Adrenal gland (tissue), 12 donors: ENCODE data around the gene RASA4B. TPM values are rescaled to one million over a fixed set of nuclear protein-coding genes. Genes with fewer than 3 reads are reported as not detected.
"Not testable (repeated sequence)": the region's sequence is repeated elsewhere in the genome, so short reads cannot be mapped to it uniquely, and the experiment has no call there.

Experiments used
- DNase-seq, 7 donors: peaks; one replicate each; pipeline ENCODE4 v3.0.0-alpha.2; 2019 to 2020
- H3K27ac ChIP-seq, 5 donors: fragments of 200-600 bp; sonication (generic) in 4 of 5; 1 replicate in 3 of 5; 2 replicates in 2 of 5; pipeline versions ENCODE4 v1.5.1 to v1.8.0; 2016 to 2020; ENCODE audit warnings: mild to moderate bottlenecking in 1 of 5
- H3K27me3 ChIP-seq: fragments of 200-600 bp; 2 replicates; pipeline ENCODE4 v1.8.0; 2021
- H3K36me3 ChIP-seq, 2 donors: fragments of 200-600 bp; replicated peaks in 1 of 2; 1 replicate in 1 of 2; 2 replicates in 1 of 2; pipeline versions ENCODE4 v1.5.1 to v1.8.0; 2018 to 2022
- H3K4me1 ChIP-seq, 2 donors: fragments of 200-600 bp; replicated peaks in 1 of 2; 1 replicate in 1 of 2; 2 replicates in 1 of 2; pipeline versions ENCODE4 v1.5.1 to v1.8.0; 2018 to 2021
- H3K4me3 ChIP-seq, 4 donors: fragments of 200-600 bp; sonication (generic) in 3 of 4; one replicate each; pipeline ENCODE4 v1.5.1; 2016 to 2018
- H3K9me3 ChIP-seq, 3 donors: fragments of 200-600 bp; sonication (generic) in 1 of 3; replicated peaks in 1 of 3; 1 replicate in 2 of 3; 2 replicates in 1 of 3; pipeline versions ENCODE4 v1.5.1 to v1.8.0; 2016 to 2021
- WGBS, 4 donors: extraction: QIAGEN DNeasy Blood & Tissue Kit in 2 of 4; methylation state at CpG; one replicate each; pipeline versions ENCODE4 v1.1.5 to v1.1.7; 2013 to 2017; 5-methylcytosine and 5-hydroxymethylcytosine counted together
- intact Hi-C, 2 donors: fragments of 100-400 bp; cut with DNase I; formaldehyde crosslinking; loops; one replicate each; pipeline versions ENCODE4 v1.14.1 to v1.15.0; 2022 to 2023
- polyA plus RNA-seq, 3 donors: library from polyadenylated mRNA; stranded (reverse); fragments of 200-250 nt in 2 of 3; fragments of 350-450 nt in 1 of 3; fragmentation: Illumina TruSeq in 1 of 3; extraction: RNeasy Lipid Tissue Mini Kit (QIAGEN cat#74804) in 1 of 3; gene quantifications; one replicate each; pipeline ENCODE4 v1.2.3, GENCODE V29; 2013 to 2014
- total RNA-seq, 9 donors: library from RNA; depleted of rRNA in 4 of 9; stranded (reverse); fragments of >200 nt in 4 of 9; fragments of 120-200 nt in 1 of 9; fragmentation: NEBNext Ultra II Directional in 1 of 9; extraction: Animal tissue kit (Norgen Biotek cat#: 25700) in 1 of 9; gene quantifications; one replicate each; pipeline versions ENCODE4 v1.1.0 to v1.2.4, GENCODE V29; 2013 to 2023
- donor health status: healthy with polysubstance abuse.
- donor health status: Bipolar disorder and iron deficiency.
- donor health status: DM: yes; HTN: yes; CAD: no.
- donor health status: DM: no; HTN: no; CAD: no.
- donor health status: DM: no; HTN: no; CAD: no.
- donor health status: DM: yes; HTN: yes; CAD: no.

Gene RASA4B
- total and polyA plus RNA-seq, 12 donors, result 1.9 to 150 (median 24.6) TPM

GRCh38 chr7:102535062-102535615 lies 17.6 kb upstream of the RASA4B start:
- intact Hi-C loops, H3K27me3 ChIP-seq, H3K9me3 ChIP-seq, H3K4me3 ChIP-seq, H3K36me3 ChIP-seq, DNase-seq, H3K4me1 ChIP-seq, H3K27ac ChIP-seq: not testable (repeated sequence)
- 51 to 100% (median 74%) methylated on average over 1 to 2 of the region's 8 CpGs for WGBS, 4 donors

GRCh38 chr7:102532127-102532526 lies 14.6 kb upstream of the RASA4B start:
- WGBS, 4 donors, result 84 to 100% (median 87%) methylated on average over 2 of the region's 2 CpGs
- H3K4me1 ChIP-seq, DNase-seq, H3K27ac ChIP-seq, H3K4me3 ChIP-seq, H3K36me3 ChIP-seq, intact Hi-C loops, H3K27me3 ChIP-seq, H3K9me3 ChIP-seq: not testable (repeated sequence)

- H3K36me3 ChIP-seq, H3K9me3 ChIP-seq, H3K27ac ChIP-seq, intact Hi-C loops, H3K4me3 ChIP-seq, H3K4me1 ChIP-seq, H3K27me3 ChIP-seq: not testable (repeated sequence)
- WGBS, 4 donors, result no CpG with 5 or more reads among the region's 7 CpGs
- peak in 6 of 7 donors; percentile 29 to 69 (median 49) for DNase-seq
Observed at GRCh38 chr7:102531583-102531982, 14.0 kb upstream of the RASA4B start.

GRCh38 chr7:102527822-102528793 lies 10.5 kb upstream of the RASA4B start:
- H3K27me3 ChIP-seq, H3K9me3 ChIP-seq, H3K4me3 ChIP-seq, H3K4me1 ChIP-seq, H3K36me3 ChIP-seq, H3K27ac ChIP-seq, intact Hi-C loops: not testable (repeated sequence)
- 67 to 89% (median 87%) methylated on average over 1 to 3 of the region's 13 CpGs; no CpG with 5 or more reads in 1 of the 4 donors for WGBS, 4 donors
- DNase-seq, result peak in 1 of 7 donors; percentile 2

GRCh38 chr7:102527182-102527581 lies 9.6 kb upstream of the RASA4B start:
- H3K36me3 ChIP-seq, H3K27ac ChIP-seq, intact Hi-C loops, DNase-seq, H3K27me3 ChIP-seq, H3K9me3 ChIP-seq, H3K4me1 ChIP-seq, H3K4me3 ChIP-seq: not testable (repeated sequence)
- WGBS, 4 donors, result 76 to 100% (median 90%) methylated on average over 1 of the region's 8 CpGs

- H3K27ac ChIP-seq, intact Hi-C loops: not testable (repeated sequence)
- peak in 4 of 7 donors; percentile 5 to 20 (median 12) for DNase-seq
Observed at GRCh38 chr7:102524803-102525202, 7.2 kb upstream of the RASA4B start.

GRCh38 chr7:102520797-102521196 lies 3.2 kb upstream of the RASA4B start:
- H3K4me3 ChIP-seq, H3K4me1 ChIP-seq, H3K9me3 ChIP-seq, DNase-seq, H3K27ac ChIP-seq, intact Hi-C loops, H3K36me3 ChIP-seq, H3K27me3 ChIP-seq: not testable (repeated sequence)
- WGBS, 4 donors, result 67 to 89% (median 86%) methylated on average over 3 to 4 of the region's 5 CpGs; no CpG with 5 or more reads in 1 of the 4 donors

More at GRCh38 chr7:102524803-102525202, 7.2 kb upstream of the RASA4B start:
- not testable (repeated sequence) for H3K4me1 ChIP-seq, H3K9me3 ChIP-seq, H3K27me3 ChIP-seq, H3K36me3 ChIP-seq, H3K4me3 ChIP-seq
- 33 to 55% (median 40%) methylated on average over 1 of the region's 2 CpGs; no CpG with 5 or more reads in 1 of the 4 donors for WGBS, 4 donors

GRCh38 chr7:102516951-102517350 lies 626 bp downstream of the RASA4B start:
- H3K27me3 ChIP-seq, H3K36me3 ChIP-seq, H3K27ac ChIP-seq, intact Hi-C loops, H3K4me1 ChIP-seq, DNase-seq, H3K4me3 ChIP-seq, H3K9me3 ChIP-seq: not testable (repeated sequence)
- no CpG with 5 or more reads among the region's 10 CpGs for WGBS, 4 donors

GRCh38 chr7:102515889-102516288 lies 1.7 kb downstream of the RASA4B start:
- H3K9me3 ChIP-seq, H3K4me1 ChIP-seq, H3K4me3 ChIP-seq, H3K27me3 ChIP-seq, H3K27ac ChIP-seq, DNase-seq, intact Hi-C loops, H3K36me3 ChIP-seq: not testable (repeated sequence)
- WGBS, 4 donors, result no CpG with 5 or more reads among the region's 3 CpGs

GRCh38 chr7:102514881-102515721 lies 2.5 kb downstream of the RASA4B start:
- H3K27ac ChIP-seq, H3K36me3 ChIP-seq, H3K4me1 ChIP-seq, H3K4me3 ChIP-seq, H3K27me3 ChIP-seq, H3K9me3 ChIP-seq, intact Hi-C loops: not testable (repeated sequence)
- DNase-seq, result peak in 1 of 7 donors; percentile 11
- 18 to 38% (median 27%) methylated on average over 2 to 3 of the region's 15 CpGs; no CpG with 5 or more reads in 1 of the 4 donors for WGBS, 4 donors
